NCI-H2107 treated with DMSO at 0.1 percent for 48 hours (cell line): Measurements from ENCODE around the gene ACP6.

Experiments
- DNase-seq: peaks from one replicate; lab custom pipeline; 2025; ENCODE audit not compliant: unreplicated experiment; lab: John Stamatoyannopoulos, UW

ACP6 gene

GRCh38 chr1:147652306-147652705 is 18.0 kb downstream of the ACP6 start:
- no peak for DNase-seq

GRCh38 chr1:147651466-147651865 is 18.9 kb downstream of the ACP6 start:
- no peak for DNase-seq

GRCh38 chr1:147648933-147649332 is 21.4 kb downstream of the ACP6 start:
- no peak for DNase-seq

- DNase-seq = no peak
Measured at GRCh38 chr1:147647796-147648633, 22.3 kb downstream of the ACP6 start.

GRCh38 chr1:147643974-147644373 is 26.4 kb downstream of the ACP6 start:
- no peak for DNase-seq

GRCh38 chr1:147641695-147642592 is 28.4 kb downstream of the ACP6 start:
- peak; percentile 22 for DNase-seq

- DNase-seq = peak; percentile 23
Measured at GRCh38 chr1:147641291-147641690, 29.0 kb downstream of the ACP6 start.

GRCh38 chr1:147640553-147641165 is 29.7 kb downstream of the ACP6 start:
- DNase-seq = peak; percentile 91

GRCh38 chr1:147636314-147636713 is 34.0 kb downstream of the ACP6 start:
- DNase-seq = no peak

- DNase-seq = no peak
Measured at GRCh38 chr1:147635342-147635741, 35.0 kb downstream of the ACP6 start.

- DNase-seq = no peak
Measured at GRCh38 chr1:147634645-147635044, 35.7 kb downstream of the ACP6 start.

GRCh38 chr1:147633759-147634158 is 36.6 kb downstream of the ACP6 start:
- DNase-seq = no peak

GRCh38 chr1:147631839-147632238 is 38.5 kb downstream of the ACP6 start:
- DNase-seq = no peak

- DNase-seq = no peak
Measured at GRCh38 chr1:147630447-147630846, 39.9 kb downstream of the ACP6 start.

GRCh38 chr1:147630022-147630421 is 40.3 kb downstream of the ACP6 start:
- DNase-seq = no peak

GRCh38 chr1:147628441-147628840 is 41.9 kb downstream of the ACP6 start:
- DNase-seq = no peak

- peak; percentile 24 for DNase-seq
Measured at GRCh38 chr1:147627435-147628110, 42.8 kb downstream of the ACP6 start.

GRCh38 chr1:147626739-147627138 is 43.6 kb downstream of the ACP6 start:
- DNase-seq = peak; percentile 71

GRCh38 chr1:147626291-147626690 is 44.0 kb downstream of the ACP6 start:
- DNase-seq = no peak

- DNase-seq = no peak
Measured at GRCh38 chr1:147625362-147625995, 44.8 kb downstream of the ACP6 start.
